ENCODE data around the gene ARSD. TPM values are rescaled to one million over a fixed set of nuclear protein-coding genes. Genes with fewer than 3 reads are reported as not detected.

Gene ARSD
- total RNA-seq, 1 donor from 2014 or later = 35.3 TPM

DNA sequence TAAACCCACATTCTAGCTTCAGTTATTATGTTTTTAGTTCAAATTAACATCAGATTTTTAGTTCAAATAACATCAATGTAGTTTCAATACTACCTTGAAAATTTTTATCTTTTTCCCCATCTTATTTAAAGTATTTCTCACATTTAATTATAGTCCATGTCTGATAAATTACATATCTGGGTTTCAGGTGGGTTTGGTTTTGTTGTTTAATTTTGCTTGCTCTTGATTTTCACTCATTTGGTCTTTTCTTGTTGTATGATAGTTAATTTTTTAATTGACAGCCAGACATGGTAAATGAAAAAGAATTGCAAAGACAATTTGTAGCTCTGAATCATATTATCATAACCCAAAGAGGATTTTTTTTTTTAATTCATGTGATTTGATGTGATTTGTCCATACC lies 58.5 kb downstream of the ARSD start:
- Mint-ChIP-seq H3K9me3 (ENCODE audit: low read depth) (peaks cover 12% of the 10 kb centered on the region), H3K36me3 (ENCODE audit: low read depth) (peaks cover 5% of the 10 kb centered on the region), H3K27ac (ENCODE audit: unreplicated experiment) (no peak overlapping the region), H3K4me1 (ENCODE audit: low read depth) (no peaks in the 10 kb centered on the region), H3K27me3 (ENCODE audit: low read depth) (no peaks in the 10 kb centered on the region), H3K4me3 (ENCODE audit: unreplicated experiment) (no peak overlapping the region)
- no peak for DNase-seq (ENCODE audit: low spot score)
- TF ChIP-seq, protein P1, sequence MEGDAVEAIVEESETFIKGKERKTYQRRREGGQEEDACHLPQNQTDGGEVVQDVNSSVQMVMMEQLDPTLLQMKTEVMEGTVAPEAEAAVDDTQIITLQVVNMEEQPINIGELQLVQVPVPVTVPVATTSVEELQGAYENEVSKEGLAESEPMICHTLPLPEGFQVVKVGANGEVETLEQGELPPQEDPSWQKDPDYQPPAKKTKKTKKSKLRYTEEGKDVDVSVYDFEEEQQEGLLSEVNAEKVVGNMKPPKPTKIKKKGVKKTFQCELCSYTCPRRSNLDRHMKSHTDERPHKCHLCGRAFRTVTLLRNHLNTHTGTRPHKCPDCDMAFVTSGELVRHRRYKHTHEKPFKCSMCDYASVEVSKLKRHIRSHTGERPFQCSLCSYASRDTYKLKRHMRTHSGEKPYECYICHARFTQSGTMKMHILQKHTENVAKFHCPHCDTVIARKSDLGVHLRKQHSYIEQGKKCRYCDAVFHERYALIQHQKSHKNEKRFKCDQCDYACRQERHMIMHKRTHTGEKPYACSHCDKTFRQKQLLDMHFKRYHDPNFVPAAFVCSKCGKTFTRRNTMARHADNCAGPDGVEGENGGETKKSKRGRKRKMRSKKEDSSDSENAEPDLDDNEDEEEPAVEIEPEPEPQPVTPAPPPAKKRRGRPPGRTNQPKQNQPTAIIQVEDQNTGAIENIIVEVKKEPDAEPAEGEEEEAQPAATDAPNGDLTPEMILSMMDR (IDR thresholded peaks at IDR 0.05) = no peak

DNA sequence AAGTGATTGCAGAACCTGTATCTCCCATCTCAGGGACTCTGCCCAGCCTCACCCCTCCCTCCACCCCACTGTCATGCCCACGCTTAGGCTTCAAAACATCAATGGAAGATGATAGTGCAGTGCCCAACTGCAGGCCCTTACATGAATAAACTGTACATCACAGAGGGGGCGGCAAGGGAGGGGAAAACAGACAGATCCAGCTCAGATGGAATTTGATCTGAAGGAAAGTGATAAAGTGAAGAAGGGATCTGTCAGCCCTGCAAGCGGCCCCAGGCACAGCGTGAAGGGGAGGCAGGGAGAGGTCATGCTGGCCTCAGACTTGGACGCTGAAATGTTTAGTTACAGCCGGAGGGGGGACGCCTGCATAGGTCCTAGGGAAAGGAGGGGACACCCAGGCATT lies 61.9 kb downstream of the ARSD start:
- Mint-ChIP-seq H3K9me3 (ENCODE audit: low read depth) (peaks cover 5% of the 10 kb centered on the region), H3K27ac (ENCODE audit: unreplicated experiment) (no peak overlapping the region), H3K27me3 (ENCODE audit: low read depth) (no peaks in the 10 kb centered on the region), H3K36me3 (ENCODE audit: low read depth) (peaks cover 2% of the 10 kb centered on the region), H3K4me3 (ENCODE audit: unreplicated experiment) (no peak overlapping the region), H3K4me1 (ENCODE audit: low read depth) (peaks cover 14% of the 10 kb centered on the region)
- TF ChIP-seq, protein P1 (IDR thresholded peaks at IDR 0.05) = no peak
- DNase-seq (ENCODE audit: low spot score) = no peak

DNA sequence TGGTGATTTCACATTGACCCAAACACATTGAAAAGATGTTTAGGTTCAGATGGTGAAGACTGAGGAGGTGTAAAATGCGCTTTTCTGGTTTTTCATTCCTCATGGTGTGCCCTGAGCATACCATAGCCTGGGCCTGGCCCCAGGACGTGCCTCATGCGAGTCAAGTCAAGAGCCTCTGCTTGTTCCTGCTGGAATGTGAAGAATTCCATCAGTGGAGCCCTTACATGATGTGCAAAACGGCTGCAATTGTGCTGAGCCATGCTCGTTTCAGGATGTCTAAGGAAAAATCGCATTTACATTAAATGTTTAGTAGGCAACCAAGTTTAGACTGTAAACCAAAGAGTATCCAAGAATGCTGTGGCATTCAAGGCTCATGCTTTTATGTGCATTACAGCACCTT lies 65.5 kb downstream of the ARSD start:
- no peak for DNase-seq (ENCODE audit: low spot score)

DNA sequence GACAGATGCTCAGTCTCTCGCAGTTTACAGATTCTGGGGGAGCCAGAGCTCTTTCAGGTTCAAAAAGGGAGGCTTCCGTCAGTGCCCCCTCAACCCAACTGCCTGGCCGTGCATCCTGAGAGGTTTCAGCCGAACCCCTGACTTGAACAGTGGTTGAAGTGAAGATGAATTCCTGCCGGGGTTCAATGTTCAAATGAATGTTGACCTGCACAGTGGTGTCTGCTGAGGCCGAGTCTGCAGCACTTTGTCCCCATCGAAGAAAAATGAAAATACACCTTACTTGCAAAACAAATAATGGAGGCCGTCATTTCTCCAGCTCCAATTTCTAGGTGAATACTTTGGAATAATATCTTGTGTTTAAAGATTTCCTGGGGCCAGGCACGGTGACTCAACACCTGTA lies 66.7 kb downstream of the ARSD start:
- Mint-ChIP-seq H3K9me3 (ENCODE audit: low read depth) (no peaks in the 10 kb centered on the region), H3K4me3 (ENCODE audit: unreplicated experiment) (no peak overlapping the region), H3K27me3 (ENCODE audit: low read depth) (no peaks in the 10 kb centered on the region), H3K27ac (ENCODE audit: unreplicated experiment) (no peak overlapping the region), H3K36me3 (ENCODE audit: low read depth) (peaks cover 2% of the 10 kb centered on the region), H3K4me1 (ENCODE audit: low read depth) (peaks cover 14% of the 10 kb centered on the region)
- DNase-seq (ENCODE audit: low spot score) = no peak
- TF ChIP-seq, protein P1 (IDR thresholded peaks at IDR 0.05) = no peak

More for the DNA sequence above, 65.5 kb downstream of the ARSD start:
- peaks cover 14% of the 10 kb centered on the region for H3K4me1 Mint-ChIP-seq (ENCODE audit: low read depth)
- TF ChIP-seq, protein P1 (IDR thresholded peaks at IDR 0.05) = no peak
- H3K36me3 Mint-ChIP-seq (ENCODE audit: low read depth) = peaks cover 2% of the 10 kb centered on the region
- H3K27ac Mint-ChIP-seq (ENCODE audit: unreplicated experiment) = peak overlapping the region; percentile 50
- H3K9me3 Mint-ChIP-seq (ENCODE audit: low read depth) = no peaks in the 10 kb centered on the region
- H3K27me3 Mint-ChIP-seq (ENCODE audit: low read depth) = no peaks in the 10 kb centered on the region
- no peak overlapping the region for H3K4me3 Mint-ChIP-seq (ENCODE audit: unreplicated experiment)

DNA sequence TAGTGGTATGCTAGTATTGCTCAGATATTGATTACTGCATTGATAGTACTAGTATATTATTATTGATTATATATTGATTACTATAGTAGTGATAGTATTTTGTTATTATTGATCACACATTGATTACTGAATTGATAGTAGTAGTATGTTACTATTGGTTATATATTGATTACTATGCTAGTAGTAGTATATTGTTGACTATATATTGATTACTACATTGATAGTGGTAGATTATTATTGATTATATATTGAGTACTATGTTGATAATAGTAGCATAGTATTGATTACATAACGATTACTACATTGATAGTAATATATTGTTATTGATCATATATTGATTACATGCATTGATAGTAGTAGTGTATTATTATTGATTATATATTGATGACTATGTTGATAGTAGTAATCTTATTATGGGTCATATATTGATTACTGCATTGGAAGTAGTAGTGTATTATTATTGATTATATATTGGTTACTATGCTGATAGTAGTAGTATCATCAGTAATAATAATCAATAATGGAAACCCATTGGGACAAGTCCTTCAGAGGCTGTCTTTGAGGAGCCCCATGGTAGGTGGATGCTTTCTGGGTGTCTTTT lies 69.8 kb downstream of the ARSD start:
- Mint-ChIP-seq H3K27ac (ENCODE audit: unreplicated experiment) (no peak overlapping the region), H3K9me3 (ENCODE audit: low read depth) (no peaks in the 10 kb centered on the region), H3K36me3 (ENCODE audit: low read depth) (peaks cover 4% of the 10 kb centered on the region), H3K27me3 (ENCODE audit: low read depth) (no peaks in the 10 kb centered on the region), H3K4me3 (ENCODE audit: unreplicated experiment) (no peak overlapping the region), H3K4me1 (ENCODE audit: low read depth) (peaks cover 12% of the 10 kb centered on the region)
- DNase-seq (ENCODE audit: low spot score) = no peak
- TF ChIP-seq, protein P1 (IDR thresholded peaks at IDR 0.05) = no peak

Data from chondrocyte (in vitro differentiated cells).